CD4-positive, alpha-beta T cell treated with Interleukin-21 for 1 hour (primary cell): ENCODE results near the gene FAM149A.

ENCODE experiments used
- DNase-seq: peaks from one replicate; pipeline ENCODE4 v3.0.0-alpha.2; 2020

FAM149A gene

DNA sequence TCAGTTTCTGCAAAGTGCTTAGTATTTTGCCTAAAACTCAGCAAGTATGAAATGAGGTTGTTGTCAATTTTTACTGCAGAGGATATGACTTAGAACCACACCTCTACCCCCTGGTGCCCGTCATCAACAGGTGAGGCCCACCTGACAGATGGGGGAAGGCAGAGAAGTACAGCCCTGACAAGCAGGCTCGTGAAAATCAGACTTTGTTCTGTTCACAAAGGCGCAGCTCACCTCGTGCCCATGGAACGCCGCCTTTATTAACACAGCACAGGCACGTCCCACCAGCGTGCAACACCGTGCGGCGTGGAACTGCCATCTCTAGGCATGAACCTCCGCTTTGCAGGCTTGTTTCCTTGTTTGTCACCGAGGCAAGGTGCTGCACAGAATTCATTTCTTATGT is 100.2 kb downstream of the FAM149A start:
- no peak for DNase-seq

DNA sequence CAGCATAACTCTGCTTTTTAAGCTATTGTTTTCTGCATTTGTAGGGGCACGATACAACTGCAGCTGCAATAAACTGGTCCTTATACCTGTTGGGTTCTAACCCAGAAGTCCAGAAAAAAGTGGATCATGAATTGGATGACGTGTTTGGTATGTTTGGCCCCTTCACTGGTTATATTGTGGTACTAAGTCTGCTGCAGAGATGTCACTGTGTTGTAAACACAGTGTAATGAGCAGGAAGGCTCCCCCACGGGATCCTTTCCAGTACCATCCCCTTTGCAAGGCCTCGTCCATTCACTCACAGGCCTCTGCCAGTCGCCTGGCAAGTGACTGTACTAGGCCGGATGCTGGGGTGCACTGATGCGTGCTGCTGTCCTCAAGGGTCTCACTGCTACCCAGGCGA is 100.7 kb downstream of the FAM149A start:
- no peak for DNase-seq

DNA sequence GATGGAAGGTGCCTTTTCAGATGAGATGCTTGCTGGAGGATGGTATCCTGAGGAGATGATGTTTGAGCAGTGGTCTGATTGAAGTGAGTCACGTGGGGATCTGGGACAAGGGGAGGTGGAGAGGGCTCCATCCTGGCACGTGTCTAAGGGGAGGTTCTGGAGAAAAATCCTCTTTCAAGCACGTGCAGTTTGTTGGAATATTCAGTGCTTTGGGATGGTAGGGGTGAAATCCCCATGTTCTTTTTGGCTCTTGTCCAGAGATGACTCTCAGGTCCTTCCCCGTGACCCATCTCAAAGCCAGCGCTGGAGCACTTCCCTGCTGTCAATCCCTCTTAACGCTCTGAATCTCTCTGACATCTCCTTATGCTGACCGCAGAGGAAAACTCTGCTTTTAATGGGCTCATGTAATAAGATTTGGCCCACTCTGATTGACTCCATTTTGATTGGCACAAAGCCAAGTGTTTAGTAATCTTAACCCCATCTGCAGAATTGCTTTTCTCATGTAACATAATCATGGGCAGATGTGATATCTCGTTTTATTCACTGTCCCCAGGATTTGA is 112.0 kb downstream of the FAM149A start:
- no peak for DNase-seq

- no peak for DNase-seq
Measured at GRCh38 chr4:186217733-186218293, 113.3 kb downstream of the FAM149A start.

DNA sequence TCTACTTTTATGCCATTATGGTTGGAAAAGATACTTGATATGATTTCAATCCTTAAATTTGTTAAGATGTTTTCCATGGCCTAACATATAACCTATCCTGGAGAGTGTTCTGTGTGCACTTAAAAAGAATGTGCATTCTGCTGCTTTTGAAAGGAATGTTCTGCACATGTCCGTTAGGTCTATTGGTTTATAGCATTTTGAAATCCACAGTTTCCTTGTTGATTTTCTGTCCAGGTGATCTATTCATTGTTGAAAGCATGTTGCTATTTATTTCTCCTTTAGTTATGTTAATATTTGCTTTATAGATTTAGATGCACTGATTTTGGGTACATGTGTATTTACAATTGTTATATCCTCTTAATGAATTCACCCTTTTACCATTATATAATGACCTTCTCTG is 117.1 kb downstream of the FAM149A start:
- no peak for DNase-seq
